ENCODE data around the gene ST6GAL2. TPM values are rescaled to one million over a fixed set of nuclear protein-coding genes. Genes with fewer than 3 reads are reported as not detected.

ST6GAL2 gene
- total RNA-seq, 2 donors from 2014 or later: 1.8 to 2.9 TPM

- DNase-seq: no peak
- intact Hi-C loops (cut with DNase I, micrococcal nuclease): no loop called here
- no peak for ATAC-seq
Observed at GRCh38 chr2:106839849-106840595, 45.9 kb downstream of the ST6GAL2 start.

GRCh38 chr2:106833256-106833655 is 52.7 kb downstream of the ST6GAL2 start:
- ATAC-seq (no peak), DNase-seq (no peak)
- intact Hi-C loops (cut with DNase I, micrococcal nuclease): no loop called here

- DNase-seq (no peak), ATAC-seq (peak; percentile 19)
- intact Hi-C loops (cut with DNase I, micrococcal nuclease): no loop called here
Observed at GRCh38 chr2:106831816-106832569, 54.0 kb downstream of the ST6GAL2 start.

- ATAC-seq (no peak), DNase-seq (no peak)
- intact Hi-C loops (cut with DNase I, micrococcal nuclease): no loop called here
Observed at GRCh38 chr2:106831241-106831640, 54.7 kb downstream of the ST6GAL2 start.

GRCh38 chr2:106830191-106830590 is 55.8 kb downstream of the ST6GAL2 start:
- intact Hi-C loops (cut with DNase I, micrococcal nuclease): no loop called here
- ATAC-seq (no peak), DNase-seq (no peak)

- no peak for DNase-seq
- intact Hi-C loops (cut with DNase I, micrococcal nuclease): no loop called here
Observed at GRCh38 chr2:106828119-106828518, 57.8 kb downstream of the ST6GAL2 start.

GRCh38 chr2:106827158-106827557 is 58.8 kb downstream of the ST6GAL2 start:
- ATAC-seq: peak; percentile 32
- intact Hi-C loops (cut with DNase I, micrococcal nuclease): no loop called here
- DNase-seq: no peak

More at GRCh38 chr2:106828119-106828518, 57.8 kb downstream of the ST6GAL2 start:
- ATAC-seq: no peak

GRCh38 chr2:106825161-106825560 is 60.8 kb downstream of the ST6GAL2 start:
- intact Hi-C loops (cut with DNase I, micrococcal nuclease): no loop called here
- DNase-seq (no peak), ATAC-seq (no peak)

- no peak for DNase-seq
- intact Hi-C loops (cut with DNase I, micrococcal nuclease): no loop called here
- ATAC-seq: no peak
Observed at GRCh38 chr2:106816974-106817373, 69.0 kb downstream of the ST6GAL2 start.

- intact Hi-C loops (cut with DNase I, micrococcal nuclease): no loop called here
- ATAC-seq (no peak), DNase-seq (no peak)
Observed at GRCh38 chr2:106812841-106813240, 73.1 kb downstream of the ST6GAL2 start.

GRCh38 chr2:106812383-106812782 is 73.6 kb downstream of the ST6GAL2 start:
- ATAC-seq (no peak), DNase-seq (no peak)
- intact Hi-C loops (cut with DNase I, micrococcal nuclease): no loop called here

GRCh38 chr2:106805716-106806115 is 80.3 kb downstream of the ST6GAL2 start:
- intact Hi-C loops (cut with DNase I, micrococcal nuclease): no loop called here
- no peak for DNase-seq
- no peak for ATAC-seq

- intact Hi-C loops (cut with DNase I, micrococcal nuclease): loop anchor here in 1 of 2 donors (5.0 kb wide), 1 partner anchor 423 kb away; no protein-coding TSS in a partner anchor
- ATAC-seq (no peak), DNase-seq (no peak)
Observed at GRCh38 chr2:106804161-106804560, 81.8 kb downstream of the ST6GAL2 start.

- DNase-seq (no peak), ATAC-seq (no peak)
- intact Hi-C loops (cut with DNase I, micrococcal nuclease): loop anchor here in 1 of 2 donors (5.0 kb wide), 1 partner anchor 426 kb away; no protein-coding TSS in a partner anchor
Observed at GRCh38 chr2:106800976-106801655, 84.9 kb downstream of the ST6GAL2 start.

- ATAC-seq: no peak
- intact Hi-C loops (cut with DNase I, micrococcal nuclease): loop anchor here in 1 of 2 donors (5.0 kb wide), 1 partner anchor 427 kb away; no protein-coding TSS in a partner anchor
- DNase-seq: no peak
Observed at GRCh38 chr2:106800180-106800579, 85.8 kb downstream of the ST6GAL2 start.

GRCh38 chr2:106798826-106799552 is 87.0 kb downstream of the ST6GAL2 start:
- ATAC-seq (no peak), DNase-seq (no peak)
- intact Hi-C loops (cut with DNase I, micrococcal nuclease): no loop called here

- ATAC-seq (no peak), DNase-seq (no peak)
- intact Hi-C loops (cut with DNase I, micrococcal nuclease): no loop called here
Observed at GRCh38 chr2:106797494-106797893, 88.5 kb downstream of the ST6GAL2 start.

- DNase-seq (no peak), ATAC-seq (no peak)
- intact Hi-C loops (cut with DNase I, micrococcal nuclease): no loop called here
Observed at GRCh38 chr2:106792671-106793070, 93.3 kb downstream of the ST6GAL2 start.

- ATAC-seq (no peak), DNase-seq (no peak)
- intact Hi-C loops (cut with DNase I, micrococcal nuclease): no loop called here
Observed at GRCh38 chr2:106789185-106789584, 96.8 kb downstream of the ST6GAL2 start.

All from left colon (tissue), 2 donors.